Tibial nerve (tissue), 4 donors: ENCODE measurements around the gene GMDS. TPM values are rescaled to one million over a fixed set of nuclear protein-coding genes. Genes with fewer than 3 reads are reported as not detected.

Source experiments
- DNase-seq, 2 donors: peaks; one replicate each; pipeline ENCODE4 v3.0.0-alpha.2; 2019; ENCODE audit warnings: low spot score in 2 of 2
- H3K27ac ChIP-seq, 4 donors: fragments of 200-600 bp; sonication (generic) in 3 of 4; one replicate each; pipeline ENCODE4 v1.5.1; 2017 to 2019; ENCODE audit warnings: mild to moderate bottlenecking in 1 of 4
- H3K27me3 ChIP-seq, 2 donors: fragments of 200-600 bp; sonication (generic) in 1 of 2; one replicate each; pipeline versions ENCODE4 v1.5.1 to v1.6.0; 2017 to 2019
- H3K36me3 ChIP-seq, 3 donors: fragments of 200-600 bp; sonication (generic); one replicate each; pipeline ENCODE4 v1.5.1; 2018 to 2019
- H3K4me1 ChIP-seq, 4 donors: fragments of 200-600 bp; sonication (generic) in 3 of 4; one replicate each; pipeline ENCODE4 v1.5.1; 2017 to 2019
- H3K4me3 ChIP-seq, 4 donors: fragments of 200-600 bp; sonication (generic) in 3 of 4; one replicate each; pipeline ENCODE4 v1.5.1; 2017 to 2019; ENCODE audit warnings: mild to moderate bottlenecking in 1 of 4, moderate library complexity in 1 of 4
- H3K9me3 ChIP-seq, 4 donors: fragments of 200-600 bp; sonication (generic) in 3 of 4; one replicate each; pipeline ENCODE4 v1.5.1; 2017 to 2019
- EP300 ChIP-seq, 2 donors: sonication (generic); formaldehyde crosslinking; IDR thresholded peaks; one replicate each; pipeline ENCODE4 v1.6.1; 2017; ENCODE audit warnings: antibody characterized with exemption in 2 of 2, mild to moderate bottlenecking in 1 of 2
- POLR2A ChIP-seq, 2 donors: fragments of 450-650 bp; IDR thresholded peaks; one replicate each; pipeline ENCODE4 v1.6.1; 2017; ENCODE audit warnings: antibody characterized with exemption in 2 of 2, mild to moderate bottlenecking in 2 of 2, moderate library complexity in 2 of 2
- WGBS, 2 donors: methylation state at CpG; one replicate each; pipeline ENCODE4 v1.1.5; 2018; 5-methylcytosine and 5-hydroxymethylcytosine counted together
- total RNA-seq, 4 donors: library from RNA; depleted of rRNA; stranded (reverse); fragments of >200 nt; gene quantifications; one replicate each; pipeline ENCODE4 v1.1.0, GENCODE V29; 2016
- TF ChIP-seq, protein P1 (sequence below), 5 experiments: fragments of 200-600 bp in 3 of 5; fragments of 450-650 bp in 2 of 5; sonication (generic) in 3 of 5; IDR thresholded peaks; one replicate each; pipeline ENCODE4 v1.5.1; 2016 to 2019; ENCODE audit warnings: antibody characterized with exemption in 5 of 5, mild to moderate bottlenecking in 3 of 5, moderate library complexity in 2 of 5

GMDS gene
- total RNA-seq, 4 donors from 2014 or later: 14.9 to 46.5 (median 32.8) TPM

DNA sequence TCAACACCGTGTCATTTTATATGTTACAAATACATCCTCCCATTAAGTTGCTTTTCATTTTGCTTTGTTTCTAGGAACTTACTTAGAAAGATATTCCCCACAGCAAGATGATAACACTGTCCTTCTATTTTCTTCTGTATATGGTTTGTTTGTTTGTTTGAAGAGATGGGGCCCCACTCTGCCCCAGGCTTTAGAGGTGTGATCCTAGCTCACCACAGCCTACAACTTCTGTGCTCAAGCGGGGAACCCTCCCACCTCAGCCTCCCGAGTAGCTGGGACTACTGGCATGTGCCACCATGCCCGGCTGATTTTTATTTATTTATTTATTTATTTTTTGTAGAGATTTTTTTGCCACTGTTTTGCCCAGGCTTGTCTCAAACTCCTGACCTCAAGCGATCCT lies 14.2 kb upstream of the GMDS start:
- Histone ChIP-seq H3K36me3 (peaks cover 0 to 42% (median 1%) of the 10 kb centered on the region in 3 donors), H3K27ac (peak overlapping the region in 1 of 4 donors; percentile 31), H3K9me3 (peaks cover 0 to 9% (median 0%) of the 10 kb centered on the region in 4 donors), H3K4me3 (no peak overlapping the region), H3K27me3 (no peaks in the 10 kb centered on the region), H3K4me1 (no peaks in the 10 kb centered on the region)
- WGBS, 2 donors: 97% methylated on average over 5 of the region's 5 CpGs
- TF ChIP-seq POLR2A (IDR thresholded peaks at IDR 0.05) (no peak), EP300 (IDR thresholded peaks at IDR 0.05) (no peak)
- TF ChIP-seq, protein P1, sequence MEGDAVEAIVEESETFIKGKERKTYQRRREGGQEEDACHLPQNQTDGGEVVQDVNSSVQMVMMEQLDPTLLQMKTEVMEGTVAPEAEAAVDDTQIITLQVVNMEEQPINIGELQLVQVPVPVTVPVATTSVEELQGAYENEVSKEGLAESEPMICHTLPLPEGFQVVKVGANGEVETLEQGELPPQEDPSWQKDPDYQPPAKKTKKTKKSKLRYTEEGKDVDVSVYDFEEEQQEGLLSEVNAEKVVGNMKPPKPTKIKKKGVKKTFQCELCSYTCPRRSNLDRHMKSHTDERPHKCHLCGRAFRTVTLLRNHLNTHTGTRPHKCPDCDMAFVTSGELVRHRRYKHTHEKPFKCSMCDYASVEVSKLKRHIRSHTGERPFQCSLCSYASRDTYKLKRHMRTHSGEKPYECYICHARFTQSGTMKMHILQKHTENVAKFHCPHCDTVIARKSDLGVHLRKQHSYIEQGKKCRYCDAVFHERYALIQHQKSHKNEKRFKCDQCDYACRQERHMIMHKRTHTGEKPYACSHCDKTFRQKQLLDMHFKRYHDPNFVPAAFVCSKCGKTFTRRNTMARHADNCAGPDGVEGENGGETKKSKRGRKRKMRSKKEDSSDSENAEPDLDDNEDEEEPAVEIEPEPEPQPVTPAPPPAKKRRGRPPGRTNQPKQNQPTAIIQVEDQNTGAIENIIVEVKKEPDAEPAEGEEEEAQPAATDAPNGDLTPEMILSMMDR (IDR thresholded peaks at IDR 0.05): no peak
- DNase-seq: no peak

DNA sequence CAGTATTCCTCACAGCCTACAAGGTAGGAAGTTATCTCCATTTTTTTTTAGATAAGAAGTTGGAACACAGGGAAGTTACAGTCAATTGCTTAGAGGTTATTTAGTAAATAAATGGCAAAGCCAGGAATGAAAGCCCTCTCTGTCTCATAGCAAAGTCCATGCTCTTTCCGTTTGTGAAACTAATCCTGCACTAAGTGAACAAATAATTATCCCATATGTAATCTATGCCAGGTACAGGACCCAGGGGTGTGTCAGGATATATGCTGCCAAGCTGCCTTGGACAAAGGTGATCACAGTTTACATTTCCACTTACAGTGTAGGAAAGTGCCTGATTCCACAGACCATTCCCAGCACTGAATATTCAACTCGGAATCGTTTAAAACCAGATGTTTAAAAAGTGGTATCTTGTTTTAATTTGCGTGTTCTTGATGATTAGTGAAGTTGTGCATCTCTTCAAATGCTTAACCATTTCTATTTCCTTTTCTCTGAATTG lies 13.6 kb upstream of the GMDS start:
- TF ChIP-seq EP300 (IDR thresholded peaks at IDR 0.05) (no peak), POLR2A (IDR thresholded peaks at IDR 0.05) (no peak)
- TF ChIP-seq, protein P1 (IDR thresholded peaks at IDR 0.05): no peak
- H3K36me3 ChIP-seq: peaks cover 0 to 42% (median 0%) of the 10 kb centered on the region in 3 donors
- no peaks in the 10 kb centered on the region for H3K27me3 ChIP-seq
- peaks cover 0 to 15% (median 0%) of the 10 kb centered on the region in 4 donors for H3K9me3 ChIP-seq
- H3K27ac ChIP-seq: peak overlapping the region in 1 of 4 donors; percentile 31
- DNase-seq: no peak
- H3K4me3 ChIP-seq: no peak overlapping the region
- H3K4me1 ChIP-seq: no peaks in the 10 kb centered on the region
- 50 to 59% methylated on average over 4 of the region's 4 CpGs for WGBS, 2 donors

- H3K4me1 ChIP-seq: no peaks in the 10 kb centered on the region
- TF ChIP-seq, protein P1 (IDR thresholded peaks at IDR 0.05): no peak
- TF ChIP-seq EP300 (IDR thresholded peaks at IDR 0.05) (no peak), POLR2A (IDR thresholded peaks at IDR 0.05) (no peak)
- H3K9me3 ChIP-seq: peaks cover 0 to 15% (median 0%) of the 10 kb centered on the region in 4 donors
- no peaks in the 10 kb centered on the region for H3K27me3 ChIP-seq
- no peak overlapping the region for H3K27ac ChIP-seq
- peaks cover 0 to 47% (median 0%) of the 10 kb centered on the region in 3 donors for H3K36me3 ChIP-seq
- no peak for DNase-seq
- H3K4me3 ChIP-seq: no peak overlapping the region
- WGBS, 2 donors: 89 to 92% methylated on average over 3 of the region's 3 CpGs
Observed at GRCh38 chr6:2258112-2258511, 12.7 kb upstream of the GMDS start.

- no peaks in the 10 kb centered on the region for H3K27me3 ChIP-seq
- H3K36me3 ChIP-seq: peaks cover 0 to 55% (median 0%) of the 10 kb centered on the region in 3 donors
- DNase-seq: no peak
- no peak overlapping the region for H3K27ac ChIP-seq
- no peaks in the 10 kb centered on the region for H3K4me1 ChIP-seq
- peaks cover 0 to 15% (median 0%) of the 10 kb centered on the region in 4 donors for H3K9me3 ChIP-seq
- TF ChIP-seq, protein P1 (IDR thresholded peaks at IDR 0.05): no peak
- no peak for TF ChIP-seq POLR2A (IDR thresholded peaks at IDR 0.05)
- no peak for TF ChIP-seq EP300 (IDR thresholded peaks at IDR 0.05)
- no peak overlapping the region for H3K4me3 ChIP-seq
Observed at GRCh38 chr6:2257363-2257762, 12.0 kb upstream of the GMDS start.

DNA sequence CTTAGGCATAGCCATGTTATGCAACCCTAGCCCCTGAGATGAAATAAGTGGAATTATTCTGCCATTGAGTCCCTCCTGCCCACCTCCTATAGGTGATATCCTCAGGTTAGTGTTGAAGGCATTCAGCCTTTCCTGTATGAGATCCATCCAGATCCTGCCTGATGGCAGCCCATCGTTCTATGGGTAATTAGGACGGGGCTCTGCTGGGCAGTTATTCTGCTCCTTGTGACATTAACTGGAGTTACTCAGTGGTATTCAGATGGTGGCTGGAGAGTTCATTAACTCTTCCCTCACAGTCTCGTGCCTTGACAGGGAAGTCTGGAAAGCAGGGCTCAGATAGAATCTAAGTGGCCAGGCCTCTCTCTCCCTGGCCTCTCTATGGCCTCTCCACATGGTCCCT lies 9.3 kb upstream of the GMDS start:
- H3K4me3 ChIP-seq: no peak overlapping the region
- peaks cover 0 to 75% (median 0%) of the 10 kb centered on the region in 3 donors for H3K36me3 ChIP-seq
- WGBS, 2 donors: 100% methylated on average over 3 of the region's 3 CpGs
- H3K27ac ChIP-seq: no peak overlapping the region
- no peak for TF ChIP-seq POLR2A (IDR thresholded peaks at IDR 0.05)
- no peak for TF ChIP-seq EP300 (IDR thresholded peaks at IDR 0.05)
- TF ChIP-seq, protein P1 (IDR thresholded peaks at IDR 0.05): no peak
- no peak for DNase-seq
- no peaks in the 10 kb centered on the region for H3K4me1 ChIP-seq
- H3K27me3 ChIP-seq: no peaks in the 10 kb centered on the region
- peaks cover 0 to 15% (median 0%) of the 10 kb centered on the region in 4 donors for H3K9me3 ChIP-seq
